Upper lobe of left lung (tissue), 4 donors: ENCODE measurements around the gene GPR27.

Experiments
- CTCF ChIP-seq, 6 experiments: fragments of 450-650 bp in 4 of 6; fragments of 200-600 bp in 2 of 6; sonication (generic) in 2 of 6; IDR thresholded peaks; one replicate each; pipeline ENCODE4 v1.5.1; 2016 to 2019; ENCODE audit warnings: antibody characterized with exemption in 6 of 6
- EP300 ChIP-seq, 4 donors: sonication (generic); formaldehyde crosslinking; IDR thresholded peaks; one replicate each; pipeline ENCODE4 v1.5.1; 2017; ENCODE audit warnings: antibody characterized with exemption in 4 of 4, control low read depth in 2 of 4
- POLR2A ChIP-seq, 4 donors: fragments of 450-650 bp; IDR thresholded peaks; one replicate each; pipeline ENCODE4 v1.5.1; 2016 to 2017; ENCODE audit warnings: antibody characterized with exemption in 4 of 4, mild to moderate bottlenecking in 2 of 4
- POLR2AphosphoS5 ChIP-seq, 2 donors: sonication (generic); formaldehyde crosslinking; IDR thresholded peaks; one replicate each; pipeline ENCODE4 v1.5.1; 2017; ENCODE audit warnings: antibody characterized with exemption in 2 of 2

GRCh38 chr3:71718072-71718471 lies 35.6 kb upstream of the GPR27 start:
- TF ChIP-seq CTCF (IDR thresholded peaks at IDR 0.05) (no peak), POLR2AphosphoS5 (IDR thresholded peaks at IDR 0.05) (no peak), POLR2A (IDR thresholded peaks at IDR 0.05) (no peak), EP300 (IDR thresholded peaks at IDR 0.05) (no peak)
